ENCODE measurements around the gene TMEM126A.
A peak's percentile ranks its signal among the peaks of the same experiment; 100 is the strongest.
"Not testable (repeated sequence)": the region's sequence is repeated elsewhere in the genome, so short reads cannot be mapped to it uniquely, and the experiment has no call there.

Gene TMEM126A

DNA sequence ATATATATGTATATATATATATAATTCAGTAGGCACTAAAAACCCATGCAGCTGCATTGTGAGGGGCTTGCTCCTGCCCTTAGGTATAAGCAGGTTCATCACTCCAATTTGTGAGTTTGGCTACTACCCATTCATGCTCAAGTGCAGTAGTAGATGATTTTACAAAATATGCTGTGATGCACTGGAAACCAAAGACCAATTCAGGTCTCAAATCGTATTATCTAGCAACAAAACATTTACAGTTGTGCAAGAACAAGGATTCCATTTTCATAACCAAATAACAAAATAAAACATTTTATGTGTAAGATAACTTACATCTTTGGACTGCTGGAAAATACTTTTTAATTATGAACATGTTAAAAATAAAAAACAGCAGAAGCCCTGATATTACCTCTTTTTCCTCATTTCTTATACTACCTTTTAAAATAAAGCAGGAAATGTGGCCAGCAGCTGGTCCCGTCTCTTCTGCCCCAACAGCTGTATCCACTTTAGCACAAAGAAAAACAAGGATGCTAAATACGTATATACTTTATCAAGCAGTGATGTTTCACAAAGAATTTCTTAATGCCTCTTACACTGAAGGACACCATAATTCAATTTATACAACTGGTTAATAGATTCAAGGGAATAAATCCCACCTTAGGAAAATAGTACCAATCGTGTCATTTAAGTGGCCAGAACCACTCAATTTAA lies 14.4 kb downstream of the TMEM126A start:
- no peak for DNase-seq

DNA sequence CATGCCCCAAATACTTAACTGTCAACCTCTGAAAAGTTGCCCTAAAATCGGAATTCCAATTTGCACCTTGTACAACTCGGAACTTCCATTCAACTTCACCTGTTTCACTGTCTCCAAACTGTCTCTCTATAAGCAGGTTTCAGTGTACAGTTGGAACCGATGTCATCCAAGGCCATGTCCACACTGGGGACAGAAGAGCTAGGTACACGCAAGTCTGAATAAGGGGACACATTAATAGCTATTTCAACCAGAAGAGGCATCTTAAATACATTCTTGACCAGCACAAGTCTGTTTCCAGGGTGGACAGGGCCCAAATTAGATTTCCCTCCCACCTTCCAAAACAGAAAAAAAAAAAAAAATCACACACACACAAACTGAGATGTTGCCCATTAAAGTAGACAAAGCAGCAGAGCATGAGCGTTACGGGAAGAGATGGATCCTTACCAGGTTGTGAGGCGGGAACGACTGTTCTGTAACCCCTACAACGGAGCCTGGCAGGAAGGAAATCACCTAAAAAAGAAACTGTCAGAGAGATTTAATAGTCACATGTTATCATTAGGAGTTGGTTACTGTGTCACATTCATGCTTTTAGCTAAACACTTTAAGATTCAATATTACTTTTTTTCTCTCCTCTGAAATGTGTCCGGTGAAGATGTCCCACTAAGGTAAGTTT lies 15.4 kb downstream of the TMEM126A start:
- no peak for DNase-seq

DNA sequence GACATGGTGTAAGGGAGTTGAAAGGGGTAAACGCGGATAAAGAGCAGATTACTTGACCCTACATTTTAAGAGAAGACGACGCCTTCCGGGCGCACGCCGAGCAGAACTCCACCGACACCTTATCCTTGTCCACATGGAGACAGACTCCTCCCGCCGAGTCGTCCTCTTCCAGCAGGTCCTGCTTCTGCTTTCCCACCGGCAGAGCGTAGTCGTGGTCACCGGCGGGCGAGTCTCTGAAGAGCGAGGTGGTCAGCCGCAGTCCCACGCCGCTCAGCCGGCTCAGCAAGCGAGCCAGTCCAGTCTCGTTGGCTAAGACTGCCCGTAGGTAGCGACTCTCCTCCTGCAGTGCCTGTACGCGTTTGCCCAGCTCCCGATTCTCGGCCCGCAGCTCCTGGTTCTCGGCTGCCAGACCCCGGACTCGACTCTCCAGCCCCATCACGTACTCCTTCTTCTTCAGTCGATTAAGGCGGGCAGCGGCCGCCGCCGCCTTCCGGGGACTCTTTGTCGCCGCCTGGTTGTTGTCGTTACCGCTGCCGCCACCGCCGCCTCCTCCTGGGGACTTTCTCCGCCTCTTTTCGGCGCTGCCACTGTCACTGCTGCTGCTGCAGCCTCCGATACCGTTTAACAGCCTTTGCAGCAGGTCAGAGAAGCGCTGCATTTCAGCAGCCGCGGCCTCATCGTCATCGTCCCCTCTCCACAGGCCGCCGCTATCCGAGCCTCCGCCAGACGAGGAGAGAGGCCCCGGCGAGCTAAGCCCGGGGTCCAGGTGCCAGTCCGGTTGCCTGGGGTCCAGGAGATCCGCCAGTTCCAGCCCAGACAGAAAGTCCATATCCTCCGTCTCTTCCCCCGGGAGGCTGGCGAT lies 16.2 kb downstream of the TMEM126A start:
- peak; percentile 16 for DNase-seq

DNA sequence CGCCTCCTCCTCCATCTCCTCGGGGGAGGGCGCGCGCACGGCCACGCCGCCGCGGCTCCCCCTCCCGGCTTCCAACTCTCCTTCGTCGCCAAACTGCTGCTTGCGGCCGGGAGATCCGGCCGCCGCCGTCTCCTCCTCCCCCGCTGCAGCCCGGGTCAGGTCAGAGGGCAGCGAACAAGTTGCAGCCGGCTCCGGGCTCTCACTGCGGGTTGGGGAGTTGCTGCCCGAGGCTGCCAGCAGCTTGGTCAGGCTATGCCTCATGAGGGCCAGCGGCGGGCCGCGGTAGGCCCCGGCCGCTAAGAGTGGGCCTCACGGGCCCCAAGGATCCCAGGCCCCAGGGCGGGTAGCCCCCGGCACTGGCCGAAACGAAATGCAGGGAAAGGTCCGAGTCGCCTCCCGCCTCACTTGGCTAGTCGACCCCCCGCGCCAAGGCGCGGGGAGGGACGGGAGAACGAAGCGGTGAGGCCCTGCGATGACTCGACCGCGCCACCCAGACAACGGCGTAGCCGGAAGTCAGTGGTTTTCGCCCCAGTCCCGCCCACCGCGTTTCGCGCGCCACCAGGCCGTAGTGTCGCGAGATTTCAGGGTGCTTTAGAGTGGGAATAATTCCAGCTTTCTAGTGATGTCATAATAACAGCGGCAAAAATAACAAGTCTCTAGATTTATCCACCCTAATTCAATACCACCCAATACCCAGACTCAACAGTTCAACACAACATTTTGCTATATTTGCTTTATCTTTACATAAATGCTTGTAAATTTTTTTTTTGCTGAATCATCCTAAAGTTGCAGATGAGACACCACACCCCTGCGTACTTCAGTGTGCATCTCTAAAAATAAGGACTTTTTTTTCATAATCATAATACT lies 17.1 kb downstream of the TMEM126A start, which contains the start of gene CREBZF:
CREBZF (minus strand) TSS at position 515 of the 867 bp plus-strand sequence; CDS start at position 261, 254 bp downstream.
- DNase-seq: peak; percentile 67

DNA sequence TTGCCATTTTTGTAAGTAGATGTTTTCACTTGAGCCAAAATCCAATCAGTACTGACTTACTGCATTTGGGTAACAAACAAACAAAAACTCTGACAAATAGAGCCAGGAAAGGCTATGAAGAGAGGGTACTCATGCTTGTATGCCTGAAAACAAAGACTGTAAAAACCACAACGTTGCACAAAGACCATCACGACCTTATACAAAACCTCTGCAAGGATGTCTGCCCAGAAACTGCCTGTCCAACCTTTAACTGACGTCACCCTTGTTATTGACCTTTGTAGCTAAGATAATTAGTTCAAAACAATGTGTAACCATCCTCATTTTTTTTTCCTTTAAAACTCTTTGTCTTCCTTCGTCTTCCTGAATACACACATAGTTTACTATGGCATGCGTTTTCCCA lies 18.0 kb downstream of the TMEM126A start:
- DNase-seq: no peak

DNA sequence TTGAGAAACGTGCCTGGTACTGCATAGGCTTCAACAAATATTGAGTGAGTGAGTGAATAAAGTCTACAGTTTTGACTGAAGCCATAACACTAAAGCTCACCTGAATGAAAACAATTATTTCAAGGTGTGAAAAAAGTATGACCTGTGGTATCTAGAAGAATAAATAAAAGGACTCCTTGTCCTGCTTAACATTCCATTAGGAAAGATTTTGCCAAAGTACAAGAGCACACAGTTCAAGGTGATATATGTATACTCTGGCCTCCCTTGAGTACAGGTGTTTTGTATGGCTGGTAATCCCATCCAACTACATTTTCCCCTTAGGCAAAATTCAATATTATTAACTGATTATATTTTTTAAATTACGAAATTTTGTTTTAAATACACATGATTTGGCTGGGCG lies 18.9 kb downstream of the TMEM126A start:
- no peak for DNase-seq

DNA sequence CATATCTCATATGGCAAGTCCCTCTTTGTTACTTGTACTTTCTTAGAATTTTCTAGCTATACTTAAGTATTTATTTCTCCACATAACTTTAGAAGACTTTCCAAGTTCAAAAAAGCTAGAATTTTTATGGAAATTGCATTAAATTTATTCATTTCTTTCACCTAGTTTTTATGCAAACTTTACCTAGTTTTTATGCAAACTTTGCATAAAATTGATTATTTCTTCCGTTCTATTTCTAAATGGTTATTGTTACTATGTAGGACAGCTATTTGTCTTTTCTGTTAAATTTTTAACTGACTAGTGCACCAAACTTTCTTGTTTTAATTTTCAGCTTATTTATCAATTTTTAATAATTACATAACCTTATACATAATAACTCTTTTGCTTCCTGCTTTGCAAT lies 20.4 kb downstream of the TMEM126A start:
- no peak for DNase-seq

DNA sequence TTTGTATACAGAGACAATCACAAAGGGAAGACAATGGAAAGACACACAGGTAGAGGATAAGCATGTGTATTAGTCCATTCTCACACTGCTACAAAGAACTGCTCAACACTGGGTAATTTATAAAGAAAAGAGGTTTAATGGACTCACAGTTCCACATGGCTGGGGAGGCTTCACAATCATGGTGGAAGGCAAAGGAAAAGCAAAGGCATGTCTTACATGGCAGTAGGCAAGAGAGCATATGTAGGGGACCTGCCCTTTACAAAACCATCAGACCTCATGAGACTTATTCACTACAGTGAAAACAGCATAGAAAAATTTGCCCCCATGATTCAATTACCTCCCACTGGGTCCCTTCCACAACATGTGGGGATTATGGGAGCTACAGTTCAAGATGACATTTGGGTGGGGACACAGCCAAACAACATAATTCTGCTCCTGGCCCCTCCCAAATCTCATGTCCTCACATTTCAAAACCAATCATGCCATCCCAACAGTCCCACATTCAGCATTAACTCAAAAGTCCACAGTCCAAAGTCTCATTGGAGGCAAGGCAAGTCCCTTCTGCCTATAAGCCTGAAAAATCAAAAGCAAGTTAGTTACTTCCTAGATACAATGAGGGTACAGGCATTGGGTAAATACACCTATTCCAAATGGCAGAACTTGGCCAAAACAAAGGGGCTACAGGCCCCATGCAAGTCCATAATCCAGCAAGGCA lies 23.3 kb downstream of the TMEM126A start:
- DNase-seq: not testable (repeated sequence)

DNA sequence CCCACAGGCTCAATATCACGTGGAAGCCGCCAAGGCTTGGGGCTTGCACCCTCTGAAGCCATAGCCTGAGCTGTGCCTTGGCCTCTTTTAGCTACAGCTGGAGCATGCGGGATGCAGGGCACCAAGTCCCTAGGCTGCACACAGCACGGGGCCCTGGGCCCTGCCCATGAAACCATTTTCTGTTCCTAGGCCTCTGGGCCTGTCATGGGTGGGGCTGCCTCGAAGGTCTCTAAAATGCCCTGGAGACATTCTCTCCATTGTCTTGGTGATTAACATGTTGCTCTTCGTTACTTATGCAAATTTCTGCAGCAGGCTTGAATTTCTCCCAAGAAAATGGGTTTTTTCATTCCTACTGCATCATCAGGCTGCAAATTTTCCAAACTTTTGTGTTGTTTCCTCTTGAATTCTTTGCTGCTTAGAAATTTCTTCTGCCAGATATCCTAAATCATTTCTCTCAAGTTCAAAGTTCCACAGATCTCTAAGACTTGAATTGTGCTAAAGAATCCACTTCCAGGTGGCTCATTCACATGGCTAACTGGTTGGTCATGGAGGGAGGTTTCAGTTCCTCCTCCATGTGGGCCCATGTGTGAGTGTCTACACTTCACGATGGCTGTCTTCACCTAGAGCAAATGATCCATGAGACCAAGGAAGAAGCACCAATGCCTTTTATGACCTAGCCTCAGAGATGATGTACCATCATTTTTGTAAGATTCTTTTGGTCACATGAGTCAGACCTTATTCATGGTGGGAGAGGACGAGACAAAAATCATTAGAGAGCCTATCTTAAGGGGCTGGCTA lies 24.5 kb downstream of the TMEM126A start:
- no peak for DNase-seq

DNA sequence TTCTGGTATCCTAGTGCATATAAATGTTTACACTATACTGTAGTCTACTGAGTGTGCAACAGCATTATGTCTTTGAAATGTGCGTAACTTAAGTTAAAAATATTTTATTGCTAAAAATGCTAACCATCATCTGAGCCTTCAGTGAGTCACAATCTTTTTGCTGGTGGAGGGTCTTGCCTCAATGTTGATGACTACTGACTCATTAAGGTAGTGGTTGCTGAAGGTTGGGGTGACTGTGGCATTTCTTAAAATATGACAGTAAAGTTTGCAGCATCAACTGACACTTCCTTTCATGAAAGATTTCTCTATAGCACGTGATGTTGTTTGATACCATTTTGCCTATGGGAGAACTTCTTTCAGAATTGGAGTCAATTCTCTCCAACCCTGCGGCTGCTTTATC lies 25.6 kb downstream of the TMEM126A start:
- DNase-seq: no peak

DNA sequence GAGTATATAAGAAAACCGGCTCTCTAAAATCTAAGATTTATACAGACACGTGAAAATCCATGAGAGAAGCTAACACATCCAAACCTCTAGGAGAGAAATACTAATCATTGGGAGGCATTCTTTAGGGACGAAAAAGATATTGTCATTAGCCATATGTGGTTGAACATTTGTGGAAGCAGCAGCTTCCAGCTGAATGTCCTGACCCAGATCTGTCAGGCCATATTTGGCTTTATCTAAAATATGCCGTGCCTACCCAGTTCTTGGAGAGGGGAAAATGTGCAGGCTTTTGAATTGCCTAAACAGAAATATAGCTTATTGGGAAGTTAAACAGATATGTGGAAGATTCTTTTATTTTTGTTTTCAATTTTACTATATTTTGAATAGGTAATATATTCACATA lies 31.8 kb downstream of the TMEM126A start:
- DNase-seq: no peak

DNA sequence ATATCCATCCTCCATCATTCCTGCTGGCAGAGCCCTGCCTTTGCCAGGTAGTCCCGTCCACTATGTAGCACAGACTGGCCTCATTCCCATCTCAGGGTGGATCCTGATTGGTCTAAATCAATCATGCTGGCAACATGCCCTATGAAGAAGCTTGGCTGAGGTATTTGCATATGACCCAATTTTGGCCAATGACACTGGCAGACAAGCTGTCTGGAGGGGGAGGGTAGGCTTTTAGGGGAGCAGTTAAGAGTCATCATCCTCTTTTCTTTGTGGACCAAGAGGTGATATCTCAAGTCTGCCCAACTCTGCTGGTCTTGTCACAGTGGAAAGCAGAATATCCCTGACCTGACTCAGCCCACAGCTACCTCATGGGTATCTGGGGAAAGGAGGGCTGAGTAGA lies 33.1 kb downstream of the TMEM126A start:
- no peak for DNase-seq

DNA sequence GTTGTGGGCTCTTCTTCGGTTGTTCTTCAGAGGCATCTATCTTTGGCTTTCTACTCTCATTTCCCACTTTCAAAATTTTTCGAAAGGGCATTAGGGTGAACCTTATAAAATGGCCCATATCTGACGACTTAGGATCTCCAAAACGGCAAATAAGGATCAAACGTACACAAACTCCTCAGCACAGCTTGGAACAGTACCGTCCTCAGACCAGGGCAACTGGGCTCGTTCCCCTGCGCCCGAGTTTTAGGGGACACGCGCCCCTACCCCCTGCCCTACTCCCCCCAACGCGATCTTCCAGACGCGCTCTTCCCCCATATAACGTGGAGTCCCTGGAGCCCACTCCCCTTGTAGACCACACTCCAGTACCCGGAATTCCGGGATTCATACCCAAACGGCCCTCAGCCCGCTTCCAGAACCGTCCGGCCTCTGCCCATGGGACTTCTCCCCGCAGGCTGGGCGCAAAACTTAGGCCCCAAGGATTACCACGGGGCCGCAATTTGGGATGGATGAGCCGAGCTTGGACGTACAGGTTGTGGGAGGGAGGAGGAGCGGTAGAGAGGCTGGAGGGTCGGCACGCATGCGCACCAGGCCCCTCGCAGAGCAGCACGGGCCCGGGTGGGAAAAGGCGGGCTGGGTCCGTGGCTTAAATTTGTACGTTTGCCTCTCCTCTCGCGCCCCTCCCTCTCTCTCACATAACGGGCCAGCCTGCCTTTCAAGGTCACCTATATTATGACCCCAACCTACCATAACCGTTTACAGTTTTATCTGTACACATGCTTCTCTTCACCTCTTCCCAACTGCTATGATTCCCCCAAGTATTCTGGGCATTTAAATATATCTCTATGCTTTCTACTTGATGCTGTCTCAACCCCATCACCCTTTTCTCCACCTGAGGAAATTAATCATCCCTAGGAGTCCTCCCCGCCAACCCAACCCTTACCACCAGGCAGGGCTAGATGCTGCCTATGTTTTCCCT lies 34.9 kb downstream of the TMEM126A start:
- DNase-seq: peak; percentile 35

DNA sequence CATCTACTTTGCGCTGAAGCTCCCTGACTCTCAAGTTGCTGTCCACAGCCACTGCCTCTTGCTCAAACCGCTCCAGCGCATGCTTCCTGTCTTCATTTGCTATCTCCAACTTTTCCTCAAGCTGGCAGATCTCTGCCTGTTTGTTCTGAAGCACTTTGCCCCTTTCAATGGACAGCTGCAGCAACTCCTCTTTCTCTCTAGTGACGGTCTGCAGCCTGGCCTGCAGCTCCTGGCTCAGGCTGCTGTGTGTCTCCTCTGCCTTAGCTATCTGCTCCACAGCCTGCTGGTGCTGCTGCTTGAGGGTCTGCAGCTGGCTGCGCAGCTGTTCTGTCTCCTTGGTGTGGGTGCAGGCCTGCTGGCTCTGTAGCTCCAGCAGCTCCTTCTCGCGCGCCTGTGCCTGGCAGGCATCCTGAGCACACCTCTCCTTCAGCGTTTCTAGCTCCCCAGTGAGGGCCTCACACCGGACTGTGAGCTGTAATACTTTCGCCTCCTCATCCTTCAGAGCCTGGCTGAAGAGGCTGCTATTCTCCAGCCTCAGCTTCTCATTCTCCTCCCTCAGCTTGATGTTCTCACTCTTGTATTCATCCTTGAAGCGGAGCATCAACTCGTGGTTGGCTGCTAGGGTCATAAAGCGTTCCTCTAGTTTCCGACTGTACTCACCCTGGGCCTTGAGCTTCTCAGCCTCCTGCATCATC lies 37.5 kb downstream of the TMEM126A start:
- no peak for DNase-seq

DNA sequence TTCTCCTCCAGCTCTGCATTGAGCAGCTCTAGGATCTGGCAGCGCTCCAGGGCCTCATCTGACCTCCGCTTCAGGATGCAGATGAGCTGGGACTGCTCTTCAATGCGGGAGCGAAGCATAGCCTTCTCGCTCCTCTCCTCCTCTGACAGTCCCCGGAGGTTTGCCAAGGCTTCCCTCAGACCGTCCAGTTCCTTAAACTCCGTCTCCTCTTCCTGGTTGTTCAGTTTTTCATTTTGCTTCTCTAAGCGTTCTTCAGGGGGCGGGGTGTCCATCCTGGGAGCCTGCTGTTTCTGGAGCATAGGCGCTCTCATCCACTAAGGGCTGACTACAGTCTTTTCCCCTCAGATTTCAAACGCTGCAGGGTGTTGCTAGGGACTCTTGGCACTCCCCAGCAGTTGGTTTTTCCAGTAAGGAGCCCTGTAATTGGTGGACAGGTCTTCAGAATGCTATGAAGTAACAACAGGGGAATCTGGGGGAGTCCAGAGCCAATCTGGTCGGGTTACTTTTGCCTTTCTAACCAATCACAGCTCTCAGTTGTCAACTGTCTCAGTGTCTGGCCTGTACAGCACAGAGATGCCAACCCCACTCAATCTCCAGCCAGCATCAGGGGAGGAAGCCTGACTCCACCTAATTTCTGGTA lies 38.2 kb downstream of the TMEM126A start, which contains the start of gene CCDC89:
CCDC89 (minus strand) TSS at position 376 of the 640 bp plus-strand sequence; CDS start at position 311, 65 bp downstream.
- peak; percentile 76 for DNase-seq

DNA sequence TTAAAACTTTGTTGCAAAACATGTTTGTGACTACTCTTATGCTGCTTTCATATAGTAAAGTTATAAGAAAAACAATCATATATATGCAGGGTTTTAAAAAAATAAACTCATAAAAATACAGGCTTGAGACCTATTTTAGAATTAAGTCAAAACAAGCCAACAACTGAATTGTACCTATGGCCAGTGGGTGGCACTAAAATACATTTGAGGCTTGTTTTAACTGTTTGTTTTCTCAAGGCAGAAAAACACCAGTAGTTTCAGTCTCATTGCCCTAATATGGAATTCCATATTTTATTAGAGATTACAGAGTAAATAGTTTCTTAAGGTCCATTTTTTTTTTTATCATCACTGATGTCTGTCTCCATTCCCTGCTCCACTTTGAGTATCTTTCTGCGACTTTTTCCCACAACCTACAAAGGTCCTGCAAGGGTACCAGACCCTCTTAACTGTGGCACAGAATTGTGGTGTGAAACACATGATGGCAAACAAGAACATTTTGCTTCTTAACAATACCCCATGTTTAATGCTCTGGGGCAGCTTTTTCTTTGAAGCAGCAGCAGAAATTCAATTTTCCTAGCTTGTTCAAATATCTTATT lies 46.7 kb downstream of the TMEM126A start:
- DNase-seq: no peak

DNA sequence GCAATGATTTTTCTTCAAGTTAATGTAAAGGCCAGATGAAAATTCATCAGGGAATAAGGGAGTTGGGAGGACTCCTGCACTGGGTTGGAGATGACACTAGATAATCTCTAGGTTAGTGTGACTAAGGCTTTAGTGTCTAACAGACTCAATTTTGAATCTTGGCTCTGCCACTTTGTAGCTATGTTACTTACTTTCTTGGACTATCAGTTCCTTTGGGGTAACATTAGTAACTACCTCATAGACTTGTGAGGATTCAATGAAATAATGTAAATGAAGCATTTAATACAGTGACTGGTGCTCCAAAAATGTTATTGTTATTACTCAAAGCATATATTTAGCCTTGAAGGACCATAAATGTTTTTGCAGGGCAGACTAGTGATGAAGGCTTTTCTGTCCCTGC lies 47.8 kb downstream of the TMEM126A start:
- DNase-seq: no peak

DNA sequence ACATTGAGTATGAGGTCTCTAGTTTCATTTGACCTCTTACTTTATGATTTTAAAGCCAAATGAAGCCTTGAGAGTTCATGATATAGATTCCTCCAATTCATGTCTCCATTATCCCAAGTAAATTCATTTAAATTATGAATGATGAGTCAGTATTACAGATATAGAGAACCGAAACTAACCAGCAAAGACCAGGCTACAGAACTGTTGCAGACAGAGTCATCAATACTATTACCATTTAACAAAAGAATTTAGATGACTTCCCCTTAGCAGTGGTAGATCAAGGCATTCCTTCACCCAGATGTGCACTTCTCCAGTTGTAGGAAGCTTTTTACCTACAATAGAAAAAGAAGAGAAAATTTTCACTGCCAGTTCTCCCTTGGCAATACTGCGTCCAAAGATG lies 50.0 kb downstream of the TMEM126A start:
- no peak for DNase-seq
